Activated naive CD8-positive, alpha-beta T cell treated with anti-CD3 and anti-CD28 coated beads, Interleukin-2, amount 10 ng/mL, durations not matched to agents 7 days and 5 days (primary cell): Measurements from ENCODE around the gene PPM1M. TPM values are rescaled to one million over a fixed set of nuclear protein-coding genes. Genes with fewer than 3 reads are reported as not detected.
A peak's percentile ranks its signal among the peaks of the same experiment; 100 is the strongest.

ENCODE experiments used
- ATAC-seq: fragments of 150-1000 bp; cut with Tn5 transposase; one replicate; pipeline ENCODE4 v1.10.0; 2021; ENCODE audit warnings: low read depth, moderate library complexity
- POLR2A ChIA-PET: fragments of 350-600 bp; sonication (Branson Sonifier 250); formaldehyde crosslinking; loops from one replicate; lab custom pipeline; 2021; ENCODE audit warnings: antibody characterized with exemption; lab: Charles Lee
- DNase-seq: peaks from one replicate; pipeline ENCODE4 v3.0.0; 2021
- H3K27ac Mint-ChIP-seq: one replicate; pipeline ENCODE4 v1.8.0; 2022; ENCODE audit warnings: mild to moderate bottlenecking, mixed read lengths
- H3K27me3 Mint-ChIP-seq: one replicate; pipeline ENCODE4 v1.8.0; 2022; ENCODE audit warnings: mild to moderate bottlenecking, moderate library complexity, mixed read lengths
- H3K36me3 Mint-ChIP-seq: one replicate; pipeline ENCODE4 v1.8.0; 2021; ENCODE audit warnings: mild to moderate bottlenecking, mixed read lengths
- H3K4me1 Mint-ChIP-seq: one replicate; pipeline ENCODE4 v1.8.0; 2021; ENCODE audit warnings: mixed read lengths
- H3K4me3 Mint-ChIP-seq: one replicate; pipeline ENCODE4 v1.8.0; 2022; ENCODE audit warnings: mild to moderate bottlenecking, moderate library complexity, mixed read lengths
- H3K9me3 Mint-ChIP-seq: one replicate; pipeline ENCODE4 v1.8.0; 2021; ENCODE audit warnings: mixed read lengths
- total RNA-seq, 2 experiments: library from RNA; stranded (reverse); gene quantifications; one replicate each; pipeline ENCODE4 v1.2.3, GENCODE V29; 2021

Gene PPM1M, protein sequence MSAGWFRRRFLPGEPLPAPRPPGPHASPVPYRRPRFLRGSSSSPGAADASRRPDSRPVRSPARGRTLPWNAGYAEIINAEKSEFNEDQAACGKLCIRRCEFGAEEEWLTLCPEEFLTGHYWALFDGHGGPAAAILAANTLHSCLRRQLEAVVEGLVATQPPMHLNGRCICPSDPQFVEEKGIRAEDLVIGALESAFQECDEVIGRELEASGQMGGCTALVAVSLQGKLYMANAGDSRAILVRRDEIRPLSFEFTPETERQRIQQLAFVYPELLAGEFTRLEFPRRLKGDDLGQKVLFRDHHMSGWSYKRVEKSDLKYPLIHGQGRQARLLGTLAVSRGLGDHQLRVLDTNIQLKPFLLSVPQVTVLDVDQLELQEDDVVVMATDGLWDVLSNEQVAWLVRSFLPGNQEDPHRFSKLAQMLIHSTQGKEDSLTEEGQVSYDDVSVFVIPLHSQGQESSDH
- total RNA-seq = 100 to 1,000 TPM; 101 to 105 TPM

DNA sequence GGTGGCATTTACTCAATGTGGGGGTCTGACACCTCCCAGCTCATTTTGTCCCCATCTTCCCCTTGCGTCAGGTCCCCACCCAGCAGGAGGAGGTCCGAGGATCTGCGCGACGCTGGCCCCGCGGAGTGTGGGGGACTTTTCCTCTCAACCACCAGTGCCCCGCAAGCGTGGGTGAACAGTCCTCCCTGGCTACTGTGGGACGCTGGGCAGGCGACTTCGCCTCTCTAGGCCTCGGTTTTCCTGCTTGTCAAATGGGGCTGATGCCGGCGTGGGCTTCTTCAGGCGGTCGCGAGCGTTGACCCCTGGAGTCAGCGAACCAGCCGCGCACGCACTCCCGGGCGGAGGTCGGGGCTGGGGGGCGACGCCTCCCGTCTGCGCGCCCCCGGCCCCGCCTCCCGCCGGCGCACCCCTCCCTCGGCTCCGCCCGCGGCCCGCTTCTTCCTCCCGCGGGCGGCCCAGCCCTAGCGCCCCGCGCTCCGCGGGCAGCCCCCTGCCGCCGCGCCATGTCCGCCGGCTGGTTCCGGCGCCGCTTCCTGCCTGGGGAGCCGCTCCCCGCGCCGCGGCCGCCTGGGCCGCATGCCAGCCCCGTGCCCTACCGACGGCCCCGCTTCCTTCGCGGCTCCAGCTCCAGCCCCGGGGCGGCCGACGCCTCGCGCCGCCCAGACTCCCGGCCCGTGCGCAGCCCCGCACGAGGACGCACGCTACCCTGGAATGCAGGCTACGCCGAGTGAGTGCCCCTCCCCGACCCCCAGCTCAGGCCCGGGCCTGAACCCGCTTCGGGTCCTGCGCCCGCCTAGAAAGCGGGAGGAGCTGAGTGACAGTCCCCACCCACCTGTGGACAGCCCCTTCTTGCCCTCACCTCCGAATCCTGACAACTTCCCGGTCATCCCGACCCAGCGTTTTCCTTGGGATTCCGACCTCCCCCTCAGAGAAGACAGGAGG lies at the start of gene PPM1M:
PPM1M (plus strand) TSS at position 438 of the 942 bp plus-strand sequence; CDS start at position 504, 66 bp downstream.
- peaks cover 63% of the 10 kb centered on the region for H3K4me1 Mint-ChIP-seq
- ATAC-seq (peak; percentile 57), DNase-seq (peak; percentile 81)
- POLR2A ChIA-PET = interaction anchor here (1.1 to 30.7 kb wide), 6 partner anchors 9 to 573 kb away, joined by 3 to 1053 read pairs (median 19); partner anchors contain the start of genes GLYCTK and WDR82
- no peaks in the 10 kb centered on the region for H3K27me3 Mint-ChIP-seq
- peaks cover 30% of the 10 kb centered on the region for H3K36me3 Mint-ChIP-seq
- H3K9me3 Mint-ChIP-seq = no peaks in the 10 kb centered on the region
- peak within 1 kb of the TSS; percentile 91 for H3K4me3 Mint-ChIP-seq
- H3K27ac Mint-ChIP-seq = peak within 1 kb of the TSS; percentile 94

DNA sequence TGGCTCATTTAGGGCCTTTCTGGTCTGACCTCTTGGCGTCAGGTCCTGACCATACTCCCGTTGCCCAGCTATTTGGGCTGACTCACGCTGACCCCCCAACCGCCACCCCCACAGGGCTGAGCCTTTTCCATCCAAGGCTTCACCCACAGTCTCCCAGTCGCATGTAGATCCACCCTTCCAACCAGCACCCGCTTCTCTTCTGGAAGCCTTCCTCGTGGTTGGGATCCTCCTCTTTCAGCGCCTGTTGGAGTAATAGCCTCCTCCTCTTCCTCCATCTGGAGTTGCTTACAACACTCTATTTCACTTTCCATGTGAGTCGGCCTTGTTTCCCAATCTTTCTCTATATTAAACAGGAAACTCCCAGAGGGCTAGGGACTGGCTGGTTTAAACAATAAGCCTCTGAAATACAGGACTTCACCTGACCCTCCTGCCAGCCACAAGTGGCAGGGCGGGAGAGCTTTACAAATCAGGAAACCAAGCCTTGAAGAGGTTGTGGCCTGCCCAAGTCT lies 49.7 kb upstream of the PPM1M start:
- POLR2A ChIA-PET = no interaction called here
- ATAC-seq = no peak
- H3K4me1 Mint-ChIP-seq = peaks cover 23% of the 10 kb centered on the region

DNA sequence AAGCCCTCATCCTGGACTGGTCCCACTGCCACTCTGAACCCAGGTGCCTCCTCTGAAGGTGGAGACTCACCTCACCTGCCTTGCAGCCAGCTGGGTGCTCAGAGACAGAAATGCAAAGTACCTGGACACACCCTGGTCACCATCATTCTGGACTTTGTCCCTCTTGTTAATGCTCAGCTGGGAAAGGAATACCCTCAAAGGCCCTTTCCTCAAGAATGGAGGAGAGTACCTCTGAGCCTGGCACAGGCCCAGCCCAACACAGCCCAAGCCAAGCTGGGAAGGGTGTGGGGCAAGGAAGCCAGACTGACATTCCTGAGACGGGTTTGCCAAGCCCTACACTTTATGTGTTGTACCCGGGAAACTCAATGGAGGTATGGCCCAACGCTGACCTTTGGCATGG lies 48.6 kb upstream of the PPM1M start:
- H3K9me3 Mint-ChIP-seq = no peaks in the 10 kb centered on the region
- DNase-seq = no peak
- POLR2A ChIA-PET = interaction anchor here (0.7 to 1.5 kb wide), 5 partner anchors 9 to 81 kb away, joined by 3 to 8 read pairs (median 3); partner anchors contain the start of gene WDR82
- ATAC-seq = no peak
- no peak overlapping the region for H3K27ac Mint-ChIP-seq
- peaks cover 2% of the 10 kb centered on the region for H3K27me3 Mint-ChIP-seq
- H3K4me1 Mint-ChIP-seq = peaks cover 31% of the 10 kb centered on the region
- no peak overlapping the region for H3K4me3 Mint-ChIP-seq
- peaks cover 22% of the 10 kb centered on the region for H3K36me3 Mint-ChIP-seq

More for the DNA sequence above, 49.7 kb upstream of the PPM1M start:
- H3K4me3 Mint-ChIP-seq = no peak overlapping the region
- no peak for DNase-seq
- peaks cover 11% of the 10 kb centered on the region for H3K36me3 Mint-ChIP-seq
- no peak overlapping the region for H3K27ac Mint-ChIP-seq
- H3K27me3 Mint-ChIP-seq = peaks cover 2% of the 10 kb centered on the region
- no peaks in the 10 kb centered on the region for H3K9me3 Mint-ChIP-seq

DNA sequence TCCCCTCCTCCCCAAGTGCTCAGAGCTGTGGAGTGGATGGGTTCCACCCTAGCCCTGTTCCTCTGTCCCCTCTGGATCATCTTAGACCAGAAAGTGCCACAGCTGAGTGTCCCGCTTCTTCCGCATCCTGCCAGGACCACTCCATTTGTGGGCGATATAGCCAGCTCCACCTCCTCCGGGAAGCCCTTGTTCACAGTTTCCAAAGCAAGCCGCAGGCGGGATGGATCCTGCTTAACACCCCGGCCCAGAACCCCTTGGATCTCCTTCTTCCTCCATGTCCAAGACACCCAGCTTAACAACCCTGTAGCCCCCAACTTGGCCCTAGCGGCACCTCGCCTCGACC lies 48.1 kb upstream of the PPM1M start:
- Mint-ChIP-seq H3K9me3 (no peaks in the 10 kb centered on the region), H3K4me3 (peak overlapping the region; percentile 99), H3K27me3 (peaks cover 2% of the 10 kb centered on the region), H3K36me3 (peaks cover 27% of the 10 kb centered on the region), H3K27ac (peak overlapping the region; percentile 80), H3K4me1 (peaks cover 34% of the 10 kb centered on the region)
- ATAC-seq = peak; percentile 4
- POLR2A ChIA-PET = interaction anchor here (0.7 to 1.5 kb wide), 5 partner anchors 8 to 81 kb away, joined by 3 to 8 read pairs (median 3); partner anchors contain the start of gene WDR82
- DNase-seq = no peak

DNA sequence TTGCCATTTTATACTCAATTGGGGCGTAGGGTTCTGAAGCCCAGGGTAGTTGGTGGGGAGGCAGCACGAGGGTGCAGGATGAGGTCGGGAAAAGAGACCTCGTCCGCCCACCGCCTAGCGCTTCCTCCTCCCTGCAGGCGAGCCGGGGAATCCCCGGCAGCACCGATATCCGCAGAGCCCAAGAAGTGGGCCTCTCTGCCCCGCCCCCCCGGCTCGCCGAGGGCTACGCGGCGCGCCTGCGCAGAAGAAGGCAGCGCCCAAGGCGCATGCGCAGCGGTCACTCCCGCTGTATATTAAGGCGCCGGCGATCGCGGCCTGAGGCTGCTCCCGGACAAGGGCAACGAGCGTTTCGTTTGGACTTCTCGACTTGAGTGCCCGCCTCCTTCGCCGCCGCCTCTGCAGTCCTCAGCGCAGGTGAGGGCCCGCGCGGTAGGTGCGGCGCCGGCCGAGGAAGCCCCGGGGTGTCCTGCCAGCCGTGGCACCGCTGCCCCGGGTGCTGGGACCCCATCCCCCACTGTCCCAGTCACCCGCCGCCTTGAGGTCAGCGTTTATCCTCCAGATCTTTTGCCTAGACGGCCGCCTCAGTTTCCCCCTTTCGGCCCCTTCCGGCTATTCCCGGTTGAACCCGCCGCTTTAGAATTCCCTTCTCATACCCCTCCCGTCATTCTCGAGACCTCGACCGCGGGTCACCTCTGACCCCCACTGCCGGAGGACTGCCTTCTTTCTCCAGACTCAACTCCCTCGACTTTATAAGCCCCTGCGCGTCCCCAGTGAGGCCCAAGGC lies 47.5 kb upstream of the PPM1M start, which contains the start of gene ALAS1:
ALAS1 (plus strand) TSS at position 319 of the 784 bp plus-strand sequence. CDS start 1,082 bp downstream, outside the sequence.
- ATAC-seq (peak; percentile 96), DNase-seq (peak; percentile 99)
- Mint-ChIP-seq H3K27me3 (peaks cover 2% of the 10 kb centered on the region), H3K27ac (peak within 1 kb of the TSS; percentile 92), H3K4me3 (peak within 1 kb of the TSS; percentile 99), H3K9me3 (no peaks in the 10 kb centered on the region), H3K4me1 (peaks cover 36% of the 10 kb centered on the region), H3K36me3 (peaks cover 31% of the 10 kb centered on the region)
- POLR2A ChIA-PET = interaction anchor here (0.9 to 1.5 kb wide), 3 partner anchors 16 to 24 kb away, joined by 3 to 8 read pairs (median 5); no protein-coding TSS in a partner anchor

DNA sequence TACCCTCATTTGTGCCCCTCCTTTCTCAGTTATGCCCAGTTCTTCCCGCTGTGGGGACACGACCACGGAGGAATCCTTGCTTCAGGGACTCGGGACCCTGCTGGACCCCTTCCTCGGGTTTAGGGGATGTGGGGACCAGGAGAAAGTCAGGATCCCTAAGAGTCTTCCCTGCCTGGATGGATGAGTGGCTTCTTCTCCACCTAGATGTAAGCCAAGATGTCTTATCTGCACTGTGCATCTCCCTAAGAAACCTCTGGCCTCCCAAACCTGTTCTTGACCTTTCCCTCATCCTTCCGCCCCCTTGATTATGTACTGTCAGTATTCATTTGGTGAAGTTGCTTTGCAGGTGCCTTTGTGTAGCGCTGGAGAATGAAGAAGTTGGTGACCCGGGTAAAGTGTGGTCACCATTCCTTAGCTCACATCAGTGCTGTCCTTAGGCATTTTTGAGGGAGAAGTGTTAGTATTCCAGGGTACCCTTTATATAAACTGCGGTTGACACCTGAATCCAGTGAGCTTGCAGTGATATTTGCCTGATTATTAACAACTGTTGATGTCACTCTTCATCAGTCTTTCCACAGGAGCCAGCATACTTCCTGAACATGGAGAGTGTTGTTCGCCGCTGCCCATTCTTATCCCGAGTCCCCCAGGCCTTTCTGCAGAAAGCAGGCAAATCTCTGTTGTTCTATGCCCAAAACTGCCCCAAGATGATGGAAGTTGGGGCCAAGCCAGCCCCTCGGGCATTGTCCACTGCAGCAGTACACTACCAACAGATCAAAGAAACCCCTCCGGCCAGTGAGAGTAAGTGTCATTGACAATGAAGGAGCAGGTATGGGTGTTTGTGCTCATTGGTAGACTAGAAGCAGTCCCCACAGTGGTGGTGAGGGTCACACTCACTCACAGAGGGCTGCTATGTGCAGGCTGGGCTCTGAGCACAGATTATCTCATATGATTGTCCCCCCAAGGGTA lies 46.6 kb upstream of the PPM1M start:
- H3K27me3 Mint-ChIP-seq = peaks cover 2% of the 10 kb centered on the region
- H3K9me3 Mint-ChIP-seq = no peaks in the 10 kb centered on the region
- POLR2A ChIA-PET = interaction anchor here (0.7 to 1.0 kb wide), 2 partner anchors 15 to 18 kb away, joined by 3 read pairs; no protein-coding TSS in a partner anchor
- H3K27ac Mint-ChIP-seq = peak overlapping the region; percentile 92
- DNase-seq (no peak), ATAC-seq (no peak)
- peaks cover 39% of the 10 kb centered on the region for H3K4me1 Mint-ChIP-seq
- H3K36me3 Mint-ChIP-seq = peaks cover 38% of the 10 kb centered on the region
- peak overlapping the region; percentile 99 for H3K4me3 Mint-ChIP-seq

DNA sequence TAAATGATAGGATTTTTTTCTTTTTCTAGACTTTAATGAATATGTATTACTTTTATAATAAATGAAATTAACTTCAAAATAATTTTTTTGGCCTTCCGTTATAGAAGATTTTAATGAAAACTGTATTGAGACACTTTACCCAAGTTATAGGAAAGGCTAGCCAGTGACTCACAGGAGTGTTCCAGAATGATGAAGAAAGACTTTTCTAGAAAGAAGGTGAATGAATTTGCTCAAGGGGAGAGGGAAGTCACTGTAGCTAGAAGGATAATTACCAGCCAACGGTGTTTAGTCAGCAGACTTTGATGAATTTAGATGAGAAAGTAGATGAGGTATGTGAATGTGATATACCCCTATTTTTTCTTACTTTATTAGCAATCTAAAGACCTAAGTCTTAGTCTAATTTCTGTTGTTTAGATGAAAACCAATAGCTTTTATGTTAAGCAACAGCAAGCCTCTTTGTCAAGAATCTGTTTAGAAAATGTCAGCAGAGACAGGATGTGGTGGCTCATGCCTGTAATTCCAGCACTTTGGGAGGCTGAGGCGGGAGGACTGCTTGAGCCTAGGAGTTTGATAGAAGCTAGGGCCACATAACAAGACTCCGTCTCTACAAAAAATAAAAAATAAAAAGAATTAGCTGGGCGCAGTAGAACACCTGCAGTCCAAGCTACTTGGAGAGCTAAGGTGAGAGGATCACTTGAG lies 44.4 kb upstream of the PPM1M start:
- peaks cover 52% of the 10 kb centered on the region for H3K4me1 Mint-ChIP-seq
- no peak for DNase-seq
- no peak overlapping the region for H3K4me3 Mint-ChIP-seq
- no peaks in the 10 kb centered on the region for H3K9me3 Mint-ChIP-seq
- no peaks in the 10 kb centered on the region for H3K27me3 Mint-ChIP-seq
- peaks cover 55% of the 10 kb centered on the region for H3K36me3 Mint-ChIP-seq
- no peak for ATAC-seq
- no peak overlapping the region for H3K27ac Mint-ChIP-seq
- POLR2A ChIA-PET = interaction anchor here (0.6 to 1.4 kb wide), 5 partner anchors 16 to 194 kb away, joined by 3 to 6 read pairs (median 4); partner anchors contain the start of gene POC1A

DNA sequence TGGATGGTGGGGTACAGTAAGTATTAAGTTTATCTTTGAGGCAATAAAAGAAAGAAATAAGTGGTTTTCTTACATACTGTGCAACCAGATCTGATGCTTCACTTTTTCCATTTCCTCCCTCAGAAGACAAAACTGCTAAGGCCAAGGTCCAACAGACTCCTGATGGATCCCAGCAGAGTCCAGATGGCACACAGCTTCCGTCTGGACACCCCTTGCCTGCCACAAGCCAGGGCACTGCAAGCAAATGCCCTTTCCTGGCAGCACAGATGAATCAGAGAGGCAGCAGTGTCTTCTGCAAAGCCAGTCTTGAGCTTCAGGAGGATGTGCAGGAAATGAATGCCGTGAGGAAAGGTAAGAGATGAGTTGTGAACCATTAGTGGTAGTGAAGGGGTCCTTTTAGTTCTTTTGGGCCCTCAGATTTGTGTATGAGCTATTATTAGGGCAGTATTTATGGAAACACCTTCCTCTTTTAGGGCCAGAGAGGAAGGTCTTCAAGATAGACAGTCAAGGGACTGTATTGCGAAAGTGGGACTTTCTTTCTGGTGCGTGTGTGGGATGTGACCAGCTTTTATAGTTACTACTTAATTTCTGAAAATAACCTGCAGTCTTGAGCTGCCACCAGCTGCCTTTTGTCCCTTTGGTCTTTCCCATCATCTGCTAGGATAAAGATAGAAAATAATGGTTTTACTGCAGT lies 43.0 kb upstream of the PPM1M start:
- peaks cover 48% of the 10 kb centered on the region for H3K4me1 Mint-ChIP-seq
- H3K9me3 Mint-ChIP-seq = no peaks in the 10 kb centered on the region
- DNase-seq (no peak), ATAC-seq (no peak)
- no peaks in the 10 kb centered on the region for H3K27me3 Mint-ChIP-seq
- peak overlapping the region; percentile 45 for H3K27ac Mint-ChIP-seq
- H3K4me3 Mint-ChIP-seq = no peak overlapping the region
- peaks cover 65% of the 10 kb centered on the region for H3K36me3 Mint-ChIP-seq
- POLR2A ChIA-PET = interaction anchor here (0.6 to 1.2 kb wide), 2 partner anchors 14 to 599 kb away, joined by 3 to 5 read pairs; no protein-coding TSS in a partner anchor

DNA sequence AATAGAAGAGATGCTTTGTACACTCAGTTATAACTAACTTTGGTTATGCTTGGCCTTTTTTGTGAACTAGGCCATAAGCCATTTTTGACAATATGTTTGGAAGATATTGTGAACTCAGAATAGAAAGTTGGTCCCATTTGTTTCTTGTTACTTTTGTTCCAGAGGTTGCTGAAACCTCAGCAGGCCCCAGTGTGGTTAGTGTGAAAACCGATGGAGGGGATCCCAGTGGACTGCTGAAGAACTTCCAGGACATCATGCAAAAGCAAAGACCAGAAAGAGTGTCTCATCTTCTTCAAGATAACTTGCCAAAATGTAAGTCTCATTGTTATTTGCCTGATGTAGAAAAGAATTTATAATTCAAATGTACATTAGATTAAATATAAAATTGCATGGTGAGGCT lies 41.9 kb upstream of the PPM1M start:
- Mint-ChIP-seq H3K4me3 (no peak overlapping the region), H3K4me1 (peaks cover 45% of the 10 kb centered on the region), H3K9me3 (no peaks in the 10 kb centered on the region), H3K36me3 (peaks cover 73% of the 10 kb centered on the region), H3K27me3 (no peaks in the 10 kb centered on the region), H3K27ac (peak overlapping the region; percentile 76)
- DNase-seq = no peak
- no peak for ATAC-seq
- POLR2A ChIA-PET = interaction anchor here (0.7 kb wide), 1 partner anchor 232 kb away, joined by 7 read pairs; no protein-coding TSS in a partner anchor

DNA sequence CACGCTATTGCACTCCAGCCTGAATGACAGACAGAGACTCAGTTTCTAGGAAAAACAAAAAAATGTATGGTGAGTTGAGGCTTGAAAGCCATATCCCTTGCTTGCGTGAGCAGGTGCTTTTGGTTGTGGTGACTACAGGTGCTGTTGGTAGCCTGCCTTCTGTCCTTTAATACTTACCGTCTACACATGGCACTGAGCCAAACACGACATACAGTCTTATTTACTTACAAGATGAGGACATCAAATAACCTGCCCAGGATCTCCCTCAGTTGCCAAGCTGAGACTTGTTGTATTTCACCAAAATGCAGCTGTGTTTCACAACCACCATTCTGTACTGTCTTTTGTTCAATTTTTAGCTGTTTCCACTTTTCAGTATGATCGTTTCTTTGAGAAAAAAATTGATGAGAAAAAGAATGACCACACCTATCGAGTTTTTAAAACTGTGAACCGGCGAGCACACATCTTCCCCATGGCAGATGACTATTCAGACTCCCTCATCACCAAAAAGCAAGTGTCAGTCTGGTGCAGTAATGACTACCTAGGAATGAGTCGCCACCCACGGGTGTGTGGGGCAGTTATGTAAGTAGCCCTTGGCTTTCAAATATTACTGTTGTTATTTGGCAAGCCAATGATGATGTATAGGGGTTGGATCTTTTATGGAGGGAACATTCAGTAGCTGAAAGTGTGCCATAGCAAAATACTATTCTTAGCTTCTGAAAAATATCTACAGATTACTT lies 41.1 kb upstream of the PPM1M start:
- DNase-seq (no peak), ATAC-seq (no peak)
- H3K4me3 Mint-ChIP-seq = no peak overlapping the region
- POLR2A ChIA-PET = no interaction called here
- peaks cover 37% of the 10 kb centered on the region for H3K4me1 Mint-ChIP-seq
- H3K27me3 Mint-ChIP-seq = no peaks in the 10 kb centered on the region
- H3K27ac Mint-ChIP-seq = no peak overlapping the region
- H3K9me3 Mint-ChIP-seq = no peaks in the 10 kb centered on the region
- peaks cover 72% of the 10 kb centered on the region for H3K36me3 Mint-ChIP-seq
